GM23338 (cell line): ENCODE measurements around the gene FGFRL1.

ENCODE experiments used
- POLR2AphosphoS5 ChIP-seq: IDR thresholded peaks from 2 replicates; pipeline ENCODE4 v1.6.1; 2016; ENCODE audit warnings: antibody characterized with exemption, low read depth
- REST ChIP-seq: IDR thresholded peaks from one replicate; pipeline ENCODE4 v1.6.1; 2018; ENCODE audit warnings: antibody characterized with exemption; ENCODE audit not compliant: unreplicated experiment
- TF ChIP-seq, protein P1 (sequence below), 2 experiments: fragments of 200-600 bp in 1 of 2; sonication (generic) in 1 of 2; conservative IDR thresholded peaks; 2 replicates each; pipeline versions ENCODE4 v1.5.1 to v1.6.1; 2016 to 2017; ENCODE audit warnings: antibody characterized with exemption in 2 of 2, low read depth in 2 of 2, mild to moderate bottlenecking in 2 of 2, moderate library complexity in 1 of 2

DNA sequence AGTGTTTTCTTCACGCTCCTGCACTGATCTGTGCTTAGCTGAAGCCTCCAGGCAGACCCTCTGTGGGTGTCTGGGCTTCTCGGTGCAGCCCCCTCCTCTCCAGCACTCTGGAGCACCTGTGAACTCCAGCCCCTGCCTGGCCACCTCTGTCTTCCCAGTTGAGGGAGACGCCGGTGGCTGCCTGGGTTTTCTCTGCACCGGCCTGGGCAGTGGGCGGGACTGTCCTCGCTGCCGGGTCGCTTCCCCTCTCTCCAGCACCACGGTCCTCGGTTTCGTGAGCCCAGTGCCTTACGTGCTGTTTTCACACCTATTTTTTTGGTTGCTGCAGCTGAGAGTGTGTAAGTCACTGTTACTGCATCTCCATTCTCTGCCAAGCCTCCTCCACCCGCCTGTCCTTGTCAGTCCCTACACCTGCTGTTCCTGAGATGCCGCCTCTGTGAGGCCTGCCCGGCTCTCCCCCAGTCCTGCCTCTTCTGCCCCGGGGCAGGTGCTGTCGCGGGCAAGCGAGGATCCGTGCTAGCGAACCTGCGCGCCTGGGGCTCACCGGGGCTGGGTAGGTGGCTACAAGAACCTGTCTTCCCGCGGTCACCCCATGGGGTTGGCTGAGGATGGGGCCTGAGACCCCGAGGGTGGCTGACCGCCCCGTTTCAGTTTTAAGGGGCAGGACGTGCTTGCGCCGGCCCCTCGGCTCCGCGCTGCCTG lies 2.4 kb upstream of the FGFRL1 start:
- TF ChIP-seq REST (no peak), POLR2AphosphoS5 (no peak)
- TF ChIP-seq, protein P1, sequence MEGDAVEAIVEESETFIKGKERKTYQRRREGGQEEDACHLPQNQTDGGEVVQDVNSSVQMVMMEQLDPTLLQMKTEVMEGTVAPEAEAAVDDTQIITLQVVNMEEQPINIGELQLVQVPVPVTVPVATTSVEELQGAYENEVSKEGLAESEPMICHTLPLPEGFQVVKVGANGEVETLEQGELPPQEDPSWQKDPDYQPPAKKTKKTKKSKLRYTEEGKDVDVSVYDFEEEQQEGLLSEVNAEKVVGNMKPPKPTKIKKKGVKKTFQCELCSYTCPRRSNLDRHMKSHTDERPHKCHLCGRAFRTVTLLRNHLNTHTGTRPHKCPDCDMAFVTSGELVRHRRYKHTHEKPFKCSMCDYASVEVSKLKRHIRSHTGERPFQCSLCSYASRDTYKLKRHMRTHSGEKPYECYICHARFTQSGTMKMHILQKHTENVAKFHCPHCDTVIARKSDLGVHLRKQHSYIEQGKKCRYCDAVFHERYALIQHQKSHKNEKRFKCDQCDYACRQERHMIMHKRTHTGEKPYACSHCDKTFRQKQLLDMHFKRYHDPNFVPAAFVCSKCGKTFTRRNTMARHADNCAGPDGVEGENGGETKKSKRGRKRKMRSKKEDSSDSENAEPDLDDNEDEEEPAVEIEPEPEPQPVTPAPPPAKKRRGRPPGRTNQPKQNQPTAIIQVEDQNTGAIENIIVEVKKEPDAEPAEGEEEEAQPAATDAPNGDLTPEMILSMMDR (conservative IDR thresholded peaks at IDR 0.05; ENCODE audit: low read depth in 2 of 2), result no peak
